H9 (cell line): ENCODE results near the gene KRTAP19-7. TPM values are rescaled to one million over a fixed set of nuclear protein-coding genes. Genes with fewer than 3 reads are reported as not detected.

Experiments
- DNase-seq: peaks from one replicate; pipeline ENCODE4 v3.0.0-alpha.2; 2017
- H2AFZ ChIP-seq: one replicate; pipeline ENCODE4 v1.6.1; 2013; ENCODE audit warnings: mild to moderate bottlenecking, low read length, control low read depth, moderate library complexity
- H2AK5ac ChIP-seq: 2 replicates; pipeline ENCODE4 v1.6.1; 2013; ENCODE audit warnings: low read length, control low read depth, mixed read lengths; ENCODE audit not compliant: insufficient read length
- H2BK120ac ChIP-seq: one replicate; pipeline ENCODE4 v1.6.1; 2013; ENCODE audit warnings: low read depth, mild to moderate bottlenecking, low read length, control low read depth, inconsistent platforms; ENCODE audit not compliant: poor library complexity, severe bottlenecking
- H2BK12ac ChIP-seq: 2 replicates; pipeline ENCODE4 v1.6.1; 2013; ENCODE audit warnings: low read length, control low read depth, mixed read lengths, low read depth; ENCODE audit not compliant: insufficient read length
- H2BK15ac ChIP-seq: 2 replicates; pipeline ENCODE4 v1.6.1; 2013; ENCODE audit warnings: low read depth, low read length, control low read depth
- H2BK20ac ChIP-seq: one replicate; pipeline ENCODE4 v1.6.1; 2013; ENCODE audit warnings: low read depth, mild to moderate bottlenecking, low read length, control low read depth, inconsistent platforms; ENCODE audit not compliant: poor library complexity, severe bottlenecking
- H2BK5ac ChIP-seq: 2 replicates; pipeline ENCODE4 v1.6.1; 2013; ENCODE audit warnings: low read length, control low read depth, mixed read lengths; ENCODE audit not compliant: insufficient read length
- H3K14ac ChIP-seq: 2 replicates; pipeline ENCODE4 v1.6.1; 2013; ENCODE audit warnings: low read length, control low read depth; ENCODE audit not compliant: insufficient read depth
- H3K18ac ChIP-seq: 2 replicates; pipeline ENCODE4 v1.6.1; 2013; ENCODE audit warnings: low read depth, mild to moderate bottlenecking, mixed read lengths, low read length, control low read depth; ENCODE audit not compliant: insufficient read length
- H3K23ac ChIP-seq: 2 replicates; pipeline ENCODE4 v1.6.1; 2013; ENCODE audit warnings: low read length, control low read depth, mixed read lengths, low read depth; ENCODE audit not compliant: insufficient read length
- H3K23me2 ChIP-seq: 2 replicates; pipeline ENCODE4 v1.6.1; 2013; ENCODE audit warnings: low read depth, mild to moderate bottlenecking, mixed read lengths, low read length, control low read depth; ENCODE audit not compliant: insufficient read length, poor library complexity, severe bottlenecking
- H3K27ac ChIP-seq: 2 replicates; pipeline ENCODE4 v1.5.1; 2013; ENCODE audit warnings: low read length, control low read depth, mixed read lengths, low read depth; ENCODE audit not compliant: insufficient read length
- H3K27me3 ChIP-seq: 2 replicates; pipeline ENCODE4 v1.6.1; 2013; ENCODE audit warnings: low read length, control low read depth, inconsistent platforms; ENCODE audit not compliant: insufficient read depth
- H3K4ac ChIP-seq: 2 replicates; pipeline ENCODE4 v1.6.1; 2013; ENCODE audit warnings: low read depth, mild to moderate bottlenecking, control low read depth, inconsistent platforms, low read length, moderate library complexity
- H3K4me1 ChIP-seq: 2 replicates; pipeline ENCODE4 v1.6.1; 2013; ENCODE audit warnings: low read length, control low read depth, inconsistent platforms; ENCODE audit not compliant: insufficient read depth
- H3K4me2 ChIP-seq: 2 replicates; pipeline ENCODE4 v1.6.1; 2013; ENCODE audit warnings: low read length, control low read depth, mixed read lengths; ENCODE audit not compliant: insufficient read length, insufficient read depth
- H3K56ac ChIP-seq: 2 replicates; pipeline ENCODE4 v1.6.1; 2013; ENCODE audit warnings: low read depth, mild to moderate bottlenecking, mixed read lengths, low read length, control low read depth; ENCODE audit not compliant: insufficient read length
- H3K79me1 ChIP-seq: 2 replicates; pipeline ENCODE4 v1.6.1; 2013; ENCODE audit warnings: low read depth, mild to moderate bottlenecking, moderate library complexity, low read length, control low read depth, inconsistent platforms; ENCODE audit not compliant: insufficient read depth, poor library complexity, severe bottlenecking
- H3K79me2 ChIP-seq: 2 replicates; pipeline ENCODE4 v1.6.1; 2013; ENCODE audit warnings: low read length, control low read depth, inconsistent platforms; ENCODE audit not compliant: insufficient read depth
- H3K9ac ChIP-seq: 2 replicates; pipeline ENCODE4 v1.6.1; 2013; ENCODE audit warnings: low read length, control low read depth, mixed read lengths; ENCODE audit not compliant: insufficient read length; ENCODE audit errors: extremely low read depth
- H3K9me3 ChIP-seq: one replicate; pipeline ENCODE4 v1.6.1; 2013; ENCODE audit warnings: low read depth, low read length, inconsistent platforms; ENCODE audit not compliant: control insufficient read depth
- H3T11ph ChIP-seq: one replicate; pipeline ENCODE4 v1.6.1; 2013; ENCODE audit warnings: mild to moderate bottlenecking, low read length, control low read depth, inconsistent platforms
- H4K20me1 ChIP-seq: one replicate; pipeline ENCODE4 v1.6.1; 2013; ENCODE audit not compliant: control insufficient read depth, insufficient read length, insufficient read depth
- H4K5ac ChIP-seq: 2 replicates; pipeline ENCODE4 v1.6.1; 2013; ENCODE audit warnings: low read depth, mild to moderate bottlenecking, mixed read lengths, low read length, control low read depth; ENCODE audit not compliant: insufficient read length
- H4K8ac ChIP-seq: replicated peaks from 2 replicates; pipeline ENCODE4 v1.6.1; 2013; ENCODE audit warnings: low read length, control low read depth, mixed read lengths, low read depth; ENCODE audit not compliant: insufficient read length
- H4K91ac ChIP-seq: 2 replicates; pipeline ENCODE4 v1.6.1; 2013; ENCODE audit warnings: low read depth, mild to moderate bottlenecking, moderate library complexity, mixed read lengths, low read length, control low read depth; ENCODE audit not compliant: insufficient read length
- H3K27ac Mint-ChIP-seq, 3 experiments: 2 replicates in 2 of 3; 3 replicates in 1 of 3; pipeline ENCODE4 v1.8.0; 2020 to 2021; ENCODE audit warnings: mixed read lengths in 3 of 3, mild to moderate bottlenecking in 1 of 3, moderate library complexity in 1 of 3
- H3K27me3 Mint-ChIP-seq: 2 replicates; pipeline ENCODE4 v1.8.0; 2021; ENCODE audit warnings: low read depth, mild to moderate bottlenecking, moderate library complexity, mixed read lengths
- H3K36me3 Mint-ChIP-seq, 3 experiments: 2 replicates in 2 of 3; 3 replicates in 1 of 3; pipeline ENCODE4 v1.8.0; 2020 to 2021; ENCODE audit warnings: low read depth in 3 of 3, mixed read lengths in 3 of 3; ENCODE audit not compliant: insufficient read depth in 1 of 3
- H3K4me1 Mint-ChIP-seq, 2 experiments: 2 replicates each; pipeline ENCODE4 v1.8.0; 2020; ENCODE audit warnings: mixed read lengths in 2 of 2
- H3K4me3 Mint-ChIP-seq, 2 experiments: 2 replicates in 1 of 2; 3 replicates in 1 of 2; pipeline ENCODE4 v1.8.0; 2020 to 2021; ENCODE audit warnings: mild to moderate bottlenecking in 2 of 2, mixed read lengths in 2 of 2, moderate library complexity in 1 of 2
- H3K9me3 Mint-ChIP-seq, 2 experiments: 2 replicates in 1 of 2; 3 replicates in 1 of 2; pipeline ENCODE4 v1.8.0; 2020; ENCODE audit warnings: mild to moderate bottlenecking in 2 of 2, mixed read lengths in 2 of 2, moderate library complexity in 1 of 2
- CTCF ChIP-seq: fragments of 200-600 bp; sonication (generic); conservative IDR thresholded peaks from 3 replicates; pipeline ENCODE4 v1.8.0; 2021; ENCODE audit warnings: antibody characterized with exemption, mild to moderate bottlenecking
- WGBS: extraction: QIAGEN DNeasy Blood & Tissue Kit; methylation state at CpG from one replicate; pipeline ENCODE4 v1.1.7; 2013; ENCODE audit warnings: missing lambda C conversion rate, low lambda C conversion rate, mixed read lengths; ENCODE audit not compliant: insufficient read length; ENCODE audit errors: extremely low coverage; 5-methylcytosine and 5-hydroxymethylcytosine counted together
- total RNA-seq: library from RNA; stranded (reverse); gene quantifications from 2 replicates; pipeline ENCODE4 v1.2.1, GENCODE V29; 2021

KRTAP19-7 gene
- total RNA-seq, 1 experiment from 2014 or later: not detected

- Histone ChIP-seq H3K79me1 (no peaks in the 10 kb centered on the region), H4K20me1 (no peaks in the 10 kb centered on the region), H3T11ph (no peak within 1 kb of the TSS), H3K9ac (no peak within 1 kb of the TSS), H3K23ac (no peak within 1 kb of the TSS), H3K27me3 (no peaks in the 10 kb centered on the region), H2AFZ (no peak within 1 kb of the TSS), H2BK15ac (no peak within 1 kb of the TSS), H2BK20ac (no peak within 1 kb of the TSS), H2BK5ac (no peak within 1 kb of the TSS), H3K18ac (no peak within 1 kb of the TSS), H4K91ac (no peak within 1 kb of the TSS), H3K23me2 (no peaks in the 10 kb centered on the region), H2BK12ac (no peak within 1 kb of the TSS), H3K4me2 (no peak within 1 kb of the TSS), H3K4ac (no peak within 1 kb of the TSS), H3K27ac (no peak within 1 kb of the TSS), H4K5ac (no peak within 1 kb of the TSS), H3K79me2 (no peaks in the 10 kb centered on the region), H2BK120ac (no peak within 1 kb of the TSS), H3K9me3 (no peaks in the 10 kb centered on the region), H3K56ac (no peak within 1 kb of the TSS), H3K4me1 (no peaks in the 10 kb centered on the region), H2AK5ac (no peak within 1 kb of the TSS), H4K8ac (no peak within 1 kb of the TSS), H3K14ac (no peak within 1 kb of the TSS)
- Mint-ChIP-seq H3K36me3 (peaks cover 0 to 18% (median 0%) of the 10 kb centered on the region in 3 experiments; a peak in 2 of 7 replicates), H3K27ac (no peak within 1 kb of the TSS), H3K27me3 (no peaks in the 10 kb centered on the region), H3K4me1 (no peaks in the 10 kb centered on the region), H3K4me3 (no peak within 1 kb of the TSS), H3K9me3 (peaks cover 0 to 24% of the 10 kb centered on the region in 2 experiments; a peak in 2 of 5 replicates)
- no peak for TF ChIP-seq CTCF
- DNase-seq: no peak
- WGBS: no CpG with 5 or more reads among the region's 6 CpGs
Observed at GRCh38 chr21:30598802-30599201, 37.7 kb upstream of the KRTAP19-7 start, which contains the start of gene KRTAP6-2. Gene KRTAP6-2, minus strand, starts transcription at chr21:30598902. Its CDS starts 28 bp downstream, at chr21:30598874.
